Measurements from ENCODE around the gene PRR15.

DNA sequence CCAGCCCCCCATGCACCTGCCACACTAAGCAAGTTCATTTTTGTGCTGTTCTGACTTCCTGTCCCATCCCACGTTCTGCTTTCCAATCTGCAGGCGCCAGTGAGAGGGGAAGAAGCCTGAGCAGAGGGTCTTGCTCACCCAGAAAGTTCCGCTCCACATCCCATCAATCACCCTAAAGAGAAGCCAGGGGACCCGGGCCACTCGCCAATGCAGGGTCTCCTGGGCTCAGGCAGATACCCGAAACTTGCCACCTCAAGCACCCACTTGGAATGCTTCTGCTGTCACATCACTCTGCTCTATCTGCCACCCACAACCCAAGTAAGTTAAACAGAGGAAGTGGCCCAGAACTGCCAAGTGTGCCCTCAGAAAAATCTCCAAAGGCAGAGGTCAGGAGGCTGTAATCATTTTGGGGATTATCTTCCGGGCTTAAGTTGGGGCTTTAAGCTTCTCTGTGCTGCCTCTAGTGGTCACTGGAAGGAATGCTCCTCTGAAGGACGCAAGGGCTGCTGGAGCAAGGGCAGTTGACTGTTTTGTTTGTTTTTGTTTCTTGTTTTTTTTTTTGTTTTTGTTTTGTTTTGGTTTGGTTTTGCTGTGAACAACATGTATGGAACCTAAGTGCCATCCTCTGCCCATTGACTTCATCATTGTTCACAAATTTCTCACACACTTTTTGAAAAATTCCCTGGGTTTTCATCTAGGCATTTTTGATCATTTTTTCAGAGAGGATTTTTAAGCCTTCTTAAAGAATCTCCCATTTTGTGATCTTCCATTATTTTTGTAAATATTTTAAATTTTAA lies 25.5 kb downstream of the PRR15 start:
- no peak for TF ChIP-seq POLR2A (IDR thresholded peaks at IDR 0.05)
- TF ChIP-seq, protein P1, sequence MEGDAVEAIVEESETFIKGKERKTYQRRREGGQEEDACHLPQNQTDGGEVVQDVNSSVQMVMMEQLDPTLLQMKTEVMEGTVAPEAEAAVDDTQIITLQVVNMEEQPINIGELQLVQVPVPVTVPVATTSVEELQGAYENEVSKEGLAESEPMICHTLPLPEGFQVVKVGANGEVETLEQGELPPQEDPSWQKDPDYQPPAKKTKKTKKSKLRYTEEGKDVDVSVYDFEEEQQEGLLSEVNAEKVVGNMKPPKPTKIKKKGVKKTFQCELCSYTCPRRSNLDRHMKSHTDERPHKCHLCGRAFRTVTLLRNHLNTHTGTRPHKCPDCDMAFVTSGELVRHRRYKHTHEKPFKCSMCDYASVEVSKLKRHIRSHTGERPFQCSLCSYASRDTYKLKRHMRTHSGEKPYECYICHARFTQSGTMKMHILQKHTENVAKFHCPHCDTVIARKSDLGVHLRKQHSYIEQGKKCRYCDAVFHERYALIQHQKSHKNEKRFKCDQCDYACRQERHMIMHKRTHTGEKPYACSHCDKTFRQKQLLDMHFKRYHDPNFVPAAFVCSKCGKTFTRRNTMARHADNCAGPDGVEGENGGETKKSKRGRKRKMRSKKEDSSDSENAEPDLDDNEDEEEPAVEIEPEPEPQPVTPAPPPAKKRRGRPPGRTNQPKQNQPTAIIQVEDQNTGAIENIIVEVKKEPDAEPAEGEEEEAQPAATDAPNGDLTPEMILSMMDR (IDR thresholded peaks at IDR 0.05): peak; percentile 45 to 87 (median 61)
